Keratinocyte (primary cell): Measurements from ENCODE around the gene CFAP45. TPM values are rescaled to one million over a fixed set of nuclear protein-coding genes. Genes with fewer than 3 reads are reported as not detected.

Experiments used
- DNase-seq: peaks from one replicate; pipeline ENCODE4 v3.0.0-alpha.2; 2011; ENCODE audit warnings: low read depth, missing footprints, low spot score
- FAIRE-seq: peaks from 2 replicates; lab custom pipeline; 2011; peaks lifted over from hg19 to GRCh38; lab: Jason Lieb, UNC
- H2AFZ ChIP-seq: 2 replicates; pipeline ENCODE4 v1.6.0; 2012; ENCODE audit warnings: low read length, control low read depth, inconsistent platforms; ENCODE audit not compliant: control insufficient read depth
- H3K27ac ChIP-seq: 2 replicates; pipeline ENCODE4 v1.5.1; 2011; ENCODE audit warnings: low read length; ENCODE audit not compliant: control insufficient read depth, insufficient read depth
- H3K27me3 ChIP-seq: 3 replicates; pipeline ENCODE4 v1.6.0; 2011; ENCODE audit warnings: low read length; ENCODE audit not compliant: control insufficient read depth, insufficient read depth; ENCODE audit errors: extremely low read depth
- H3K36me3 ChIP-seq, 2 experiments: 2 replicates in 1 of 2; 3 replicates in 1 of 2; pipeline ENCODE4 v1.5.1; 2011; ENCODE audit warnings: low read length in 2 of 2, mild to moderate bottlenecking in 1 of 2; ENCODE audit not compliant: control insufficient read depth in 2 of 2, insufficient read depth in 2 of 2; ENCODE audit errors: extremely low read depth in 1 of 2
- H3K4me1 ChIP-seq: 3 replicates; pipeline ENCODE4 v1.5.1; 2011; ENCODE audit warnings: low read length; ENCODE audit not compliant: control insufficient read depth, insufficient read depth; ENCODE audit errors: extremely low read depth
- H3K4me2 ChIP-seq: 3 replicates; pipeline ENCODE4 v1.6.0; 2011; ENCODE audit warnings: low read depth, low read length; ENCODE audit not compliant: control insufficient read depth, insufficient read depth; ENCODE audit errors: extremely low read depth
- H3K4me3 ChIP-seq, 3 experiments: fragments of 200-600 bp in 1 of 3; sonication (generic) in 1 of 3; 2 replicates in 2 of 3; 3 replicates in 1 of 3; pipeline ENCODE4 v1.5.1; 2011 to 2016; ENCODE audit warnings: low read length in 3 of 3, mild to moderate bottlenecking in 3 of 3, control low read depth in 2 of 3, inconsistent platforms in 1 of 3, low read depth in 1 of 3, mixed read lengths in 1 of 3, mixed run types in 1 of 3, moderate library complexity in 1 of 3; ENCODE audit not compliant: control insufficient read depth in 2 of 3, insufficient read depth in 2 of 3; ENCODE audit errors: extremely low read depth in 1 of 3
- H3K79me2 ChIP-seq: 2 replicates; pipeline ENCODE4 v1.6.0; 2012; ENCODE audit warnings: low read length; ENCODE audit not compliant: control insufficient read depth, insufficient read depth
- H3K9ac ChIP-seq: 3 replicates; pipeline ENCODE4 v1.6.0; 2011; ENCODE audit warnings: low read length; ENCODE audit not compliant: control insufficient read depth, insufficient read depth; ENCODE audit errors: extremely low read depth
- H3K9me1 ChIP-seq: 3 replicates; pipeline ENCODE4 v1.6.0; 2011; ENCODE audit warnings: low read length; ENCODE audit not compliant: control insufficient read depth, insufficient read depth; ENCODE audit errors: extremely low read depth
- H3K9me3 ChIP-seq: 2 replicates; pipeline ENCODE4 v1.5.1; 2012; ENCODE audit warnings: low read depth, low read length; ENCODE audit not compliant: control insufficient read depth
- H4K20me1 ChIP-seq: 3 replicates; pipeline ENCODE4 v1.6.0; 2011; ENCODE audit warnings: low read length; ENCODE audit not compliant: control insufficient read depth, insufficient read depth; ENCODE audit errors: extremely low read depth
- EZH2 ChIP-seq: IDR thresholded peaks from one replicate; pipeline ENCODE4 v1.6.1; 2012; ENCODE audit warnings: inconsistent platforms, mild to moderate bottlenecking, low read length, moderate library complexity
- dilution Hi-C: fragments of 300-500 bp; cut with MboI; formaldehyde crosslinking; loops from one replicate; pipeline ENCODE4 v1.7.0; 2020; ENCODE audit warnings: low sequenced_read_pairs; ENCODE audit not compliant: extremely low pct_ligation_motif_present
- polyA plus RNA-seq, 5 experiments: library from polyadenylated mRNA; depleted of rRNA in 3 of 5; stranded (reverse) in 3 of 5; stranded (forward) in 1 of 5; unstranded in 1 of 5; fragments of >200 nt; gene quantifications; 1 replicate in 1 of 5; 2 replicates in 3 of 5; 3 replicates in 1 of 5; pipeline versions ENCODE4 v1.2.1 to v1.2.3, GENCODE V29; 2011 to 2012; ENCODE audit warnings: missing spikeins in 2 of 5, low read depth in 1 of 5, low replicate concordance in 1 of 5
- TF ChIP-seq, protein P1 (sequence below), 3 experiments: IDR thresholded peaks in 1 of 3; conservative IDR thresholded peaks in 1 of 3; optimal IDR thresholded peaks in 1 of 3; 2 replicates in 2 of 3; 3 replicates in 1 of 3; pipeline versions ENCODE3 to v1.5.1; 2011; ENCODE audit warnings: low read length in 3 of 3, mild to moderate bottlenecking in 3 of 3, moderate library complexity in 2 of 3, control low read depth in 1 of 3, inconsistent platforms in 1 of 3; ENCODE audit not compliant: insufficient read depth in 2 of 3; ENCODE audit errors: extremely low read depth in 1 of 3

CFAP45 gene
- polyA plus RNA-seq, 1 donor (not counting 4 experiments of a cell fraction or from before 2014, with no cell fraction given): 2.3 TPM

DNA sequence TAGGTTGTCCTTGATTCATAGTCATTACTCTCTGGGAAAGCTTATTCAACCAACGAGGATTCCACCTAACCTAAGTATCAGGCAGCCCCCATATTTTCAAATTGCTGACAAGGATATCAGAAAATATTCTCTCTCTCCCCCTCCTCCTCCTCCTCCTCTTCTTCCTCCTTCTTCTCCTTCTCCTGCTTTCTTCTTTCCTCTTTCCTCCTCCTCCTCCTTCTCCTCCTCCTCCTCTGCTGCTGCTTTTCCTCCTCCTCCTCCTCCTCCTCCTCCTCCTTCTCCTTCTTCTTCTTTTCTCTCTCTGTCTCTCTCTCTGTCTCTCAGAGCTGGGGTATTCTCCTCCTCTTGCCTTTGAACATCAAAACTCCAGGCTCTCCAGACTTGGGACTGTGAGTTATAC lies 48.0 kb upstream of the CFAP45 start:
- dilution Hi-C loops: no loop called here
- DNase-seq (no peak), FAIRE-seq (no peak)
- TF ChIP-seq, protein P1, sequence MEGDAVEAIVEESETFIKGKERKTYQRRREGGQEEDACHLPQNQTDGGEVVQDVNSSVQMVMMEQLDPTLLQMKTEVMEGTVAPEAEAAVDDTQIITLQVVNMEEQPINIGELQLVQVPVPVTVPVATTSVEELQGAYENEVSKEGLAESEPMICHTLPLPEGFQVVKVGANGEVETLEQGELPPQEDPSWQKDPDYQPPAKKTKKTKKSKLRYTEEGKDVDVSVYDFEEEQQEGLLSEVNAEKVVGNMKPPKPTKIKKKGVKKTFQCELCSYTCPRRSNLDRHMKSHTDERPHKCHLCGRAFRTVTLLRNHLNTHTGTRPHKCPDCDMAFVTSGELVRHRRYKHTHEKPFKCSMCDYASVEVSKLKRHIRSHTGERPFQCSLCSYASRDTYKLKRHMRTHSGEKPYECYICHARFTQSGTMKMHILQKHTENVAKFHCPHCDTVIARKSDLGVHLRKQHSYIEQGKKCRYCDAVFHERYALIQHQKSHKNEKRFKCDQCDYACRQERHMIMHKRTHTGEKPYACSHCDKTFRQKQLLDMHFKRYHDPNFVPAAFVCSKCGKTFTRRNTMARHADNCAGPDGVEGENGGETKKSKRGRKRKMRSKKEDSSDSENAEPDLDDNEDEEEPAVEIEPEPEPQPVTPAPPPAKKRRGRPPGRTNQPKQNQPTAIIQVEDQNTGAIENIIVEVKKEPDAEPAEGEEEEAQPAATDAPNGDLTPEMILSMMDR (optimal IDR thresholded peaks at IDR 0.05 in 1 of 3, IDR thresholded peaks at IDR 0.05 in 1 of 3, conservative IDR thresholded peaks at IDR 0.05 in 1 of 3; ENCODE audit: extremely low read depth in 1 of 3, insufficient read depth in 2 of 3, low read length in 3 of 3): no peak
- TF ChIP-seq EZH2: no peak
- H3K79me2 ChIP-seq: no peaks in the 10 kb centered on the region
- no peaks in the 10 kb centered on the region for H3K27me3 ChIP-seq
- H3K4me3 ChIP-seq: no peak overlapping the region
- no peak overlapping the region for H2AFZ ChIP-seq
- peaks cover 33% of the 10 kb centered on the region for H3K4me1 ChIP-seq
- no peak overlapping the region for H3K27ac ChIP-seq
- no peak overlapping the region for H3K4me2 ChIP-seq
- no peaks in the 10 kb centered on the region for H3K9me3 ChIP-seq
- peaks cover 4% of the 10 kb centered on the region for H3K9me1 ChIP-seq
- no peaks in the 10 kb centered on the region for H3K36me3 ChIP-seq
- H3K9ac ChIP-seq: no peak overlapping the region
- no peaks in the 10 kb centered on the region for H4K20me1 ChIP-seq

DNA sequence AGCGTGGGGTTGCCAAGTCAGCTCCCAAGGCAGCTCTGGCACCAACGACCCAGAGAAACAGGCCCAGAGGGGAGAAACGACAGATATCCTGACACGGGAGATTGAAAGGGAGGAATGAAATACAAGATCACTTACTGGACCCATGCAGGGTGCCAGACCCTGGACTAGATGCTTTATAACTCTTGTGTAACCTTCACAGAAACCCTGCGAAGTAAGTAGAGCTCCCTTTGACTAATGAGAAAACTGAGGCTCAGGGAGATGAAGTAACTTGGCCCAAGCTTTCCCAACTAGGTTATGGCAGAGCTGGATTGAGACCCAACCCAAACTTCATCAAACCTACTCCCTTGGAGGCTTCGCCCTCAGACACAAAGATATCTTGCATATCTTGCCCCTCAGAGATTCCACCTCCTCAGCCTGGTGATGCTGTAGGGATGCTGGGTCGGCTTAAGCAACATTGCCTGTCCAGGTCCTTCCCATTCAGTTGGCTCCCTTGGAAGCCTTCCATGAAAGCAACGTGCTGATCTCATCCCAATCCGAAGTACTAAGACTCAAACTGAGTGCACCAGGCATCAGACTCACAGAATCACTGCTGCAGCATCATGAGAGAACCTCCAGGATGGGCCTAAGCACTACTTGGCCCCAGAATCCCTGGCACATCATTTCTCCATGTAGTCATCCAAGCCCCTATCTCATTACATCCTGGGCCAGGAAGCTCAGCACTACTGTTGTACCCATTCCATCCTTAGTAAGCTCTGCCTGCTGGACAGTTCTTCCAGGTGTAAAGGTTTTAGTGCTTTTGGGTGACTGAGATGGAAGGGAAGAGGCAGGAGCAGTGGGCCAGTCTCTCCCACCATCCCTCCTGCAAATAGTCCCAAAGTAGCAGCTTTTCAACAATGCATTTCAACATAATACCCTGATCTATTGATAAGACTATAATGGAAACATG lies 46.5 kb upstream of the CFAP45 start:
- peaks cover 47% of the 10 kb centered on the region for H3K4me1 ChIP-seq
- no peak overlapping the region for H2AFZ ChIP-seq
- peaks cover 4% of the 10 kb centered on the region for H3K9me1 ChIP-seq
- H4K20me1 ChIP-seq: no peaks in the 10 kb centered on the region
- no peak for TF ChIP-seq EZH2
- TF ChIP-seq, protein P1 (optimal IDR thresholded peaks at IDR 0.05 in 1 of 3, IDR thresholded peaks at IDR 0.05 in 1 of 3, conservative IDR thresholded peaks at IDR 0.05 in 1 of 3; ENCODE audit: extremely low read depth in 1 of 3, insufficient read depth in 2 of 3, low read length in 3 of 3): no peak
- peak; percentile 91 for FAIRE-seq
- no peak for DNase-seq
- peak overlapping the region; percentile 39 for H3K27ac ChIP-seq
- no peaks in the 10 kb centered on the region for H3K79me2 ChIP-seq
- dilution Hi-C loops: no loop called here
- H3K9ac ChIP-seq: peak overlapping the region; percentile 13
- peak overlapping the region; percentile 33 for H3K4me2 ChIP-seq
- no peaks in the 10 kb centered on the region for H3K9me3 ChIP-seq
- H3K27me3 ChIP-seq: no peaks in the 10 kb centered on the region
- peak overlapping the region in 2 of 3 experiments; percentile 8 to 77 for H3K4me3 ChIP-seq
- H3K36me3 ChIP-seq: no peaks in the 10 kb centered on the region
